ENCODE measurements around the gene PBX4. TPM values are rescaled to one million over a fixed set of nuclear protein-coding genes. Genes with fewer than 3 reads are reported as not detected.

PBX4 gene
- total and polyA plus RNA-seq, 4 donors = 2.2 to 8.3 (median 6.8) TPM

- no peak overlapping the region for H3K9ac ChIP-seq (ENCODE audit: insufficient read depth in 1 of 2, low read length in 2 of 2)
- H3K4me1 ChIP-seq (ENCODE audit: control insufficient read depth in 5 of 5, insufficient read depth in 5 of 5, low read length in 5 of 5) = peaks cover 0 to 4% (median 0%) of the 10 kb centered on the region in 5 donors
- no peaks in the 10 kb centered on the region for H3K9me3 ChIP-seq (ENCODE audit: control insufficient read depth in 4 of 4, insufficient read depth in 3 of 4, low read length in 3 of 4)
- H3K27me3 ChIP-seq (ENCODE audit: control insufficient read depth in 3 of 3, insufficient read depth in 3 of 3, low read length in 2 of 3) = no peaks in the 10 kb centered on the region
- H3K4me3 ChIP-seq = no peak overlapping the region
- no peak for TF ChIP-seq CTCF (IDR thresholded peaks at IDR 0.05; ENCODE audit: control extremely low read depth, extremely low read depth)
- DNase-seq (no peak), ATAC-seq (ENCODE audit: insufficient read depth, low FRiP score) (no peak)
- peaks cover 0 to 32% (median 4%) of the 10 kb centered on the region in 4 donors for H3K36me3 ChIP-seq (ENCODE audit: control insufficient read depth in 4 of 4, insufficient read depth in 4 of 4, low read length in 4 of 4)
- no peak overlapping the region for H3K27ac ChIP-seq (ENCODE audit: low read depth in 1 of 2, low read length in 1 of 2)
- 94 to 96% methylated on average over 27 of the region's 27 CpGs for WGBS, 2 donors
Measured at GRCh38 chr19:19527674-19528625, 90.5 kb downstream of the PBX4 start.

- no peak overlapping the region for H3K4me3 ChIP-seq
- H3K27ac ChIP-seq (ENCODE audit: low read depth in 1 of 2, low read length in 1 of 2) = no peak overlapping the region
- ATAC-seq (ENCODE audit: insufficient read depth, low FRiP score) = no peak
- H3K36me3 ChIP-seq (ENCODE audit: control insufficient read depth in 4 of 4, insufficient read depth in 4 of 4, low read length in 4 of 4) = peaks cover 0 to 32% (median 5%) of the 10 kb centered on the region in 4 donors
- H3K9ac ChIP-seq (ENCODE audit: insufficient read depth in 1 of 2, low read length in 2 of 2) = no peak overlapping the region
- H3K4me1 ChIP-seq (ENCODE audit: control insufficient read depth in 5 of 5, insufficient read depth in 5 of 5, low read length in 5 of 5) = peaks cover 0 to under 1% (median 0%) of the 10 kb centered on the region in 5 donors
- no peak for TF ChIP-seq CTCF (IDR thresholded peaks at IDR 0.05; ENCODE audit: control extremely low read depth, extremely low read depth)
- no peak for DNase-seq
- H3K27me3 ChIP-seq (ENCODE audit: control insufficient read depth in 3 of 3, insufficient read depth in 3 of 3, low read length in 2 of 3) = no peaks in the 10 kb centered on the region
- no peaks in the 10 kb centered on the region for H3K9me3 ChIP-seq (ENCODE audit: control insufficient read depth in 4 of 4, insufficient read depth in 3 of 4, low read length in 3 of 4)
- 96 to 98% methylated on average over 9 of the region's 9 CpGs for WGBS, 2 donors
Measured at GRCh38 chr19:19527371-19527656, 91.2 kb downstream of the PBX4 start.

GRCh38 chr19:19526581-19527370, 91.7 kb downstream of the PBX4 start:
- WGBS, 2 donors = 80 to 88% methylated on average over 28 of the region's 28 CpGs
- no peak overlapping the region for H3K27ac ChIP-seq (ENCODE audit: low read depth in 1 of 2, low read length in 1 of 2)
- H3K9me3 ChIP-seq (ENCODE audit: control insufficient read depth in 4 of 4, insufficient read depth in 3 of 4, low read length in 3 of 4) = no peaks in the 10 kb centered on the region
- DNase-seq (no peak), ATAC-seq (ENCODE audit: insufficient read depth, low FRiP score) (no peak)
- no peaks in the 10 kb centered on the region for H3K27me3 ChIP-seq (ENCODE audit: control insufficient read depth in 3 of 3, insufficient read depth in 3 of 3, low read length in 2 of 3)
- TF ChIP-seq CTCF (IDR thresholded peaks at IDR 0.05; ENCODE audit: control extremely low read depth, extremely low read depth) = no peak
- H3K36me3 ChIP-seq (ENCODE audit: control insufficient read depth in 4 of 4, insufficient read depth in 4 of 4, low read length in 4 of 4) = peaks cover 0 to 32% (median 5%) of the 10 kb centered on the region in 4 donors
- H3K4me3 ChIP-seq = no peak overlapping the region
- no peak overlapping the region for H3K9ac ChIP-seq (ENCODE audit: insufficient read depth in 1 of 2, low read length in 2 of 2)
- H3K4me1 ChIP-seq (ENCODE audit: control insufficient read depth in 5 of 5, insufficient read depth in 5 of 5, low read length in 5 of 5) = no peaks in the 10 kb centered on the region

Data from lung (tissue), 12 donors.